ENCODE data around the gene ONECUT3. TPM values are rescaled to one million over a fixed set of nuclear protein-coding genes. Genes with fewer than 3 reads are reported as not detected.

Gene ONECUT3
- total and polyA plus RNA-seq, 2 donors from 2014 or later, result not detected

DNA sequence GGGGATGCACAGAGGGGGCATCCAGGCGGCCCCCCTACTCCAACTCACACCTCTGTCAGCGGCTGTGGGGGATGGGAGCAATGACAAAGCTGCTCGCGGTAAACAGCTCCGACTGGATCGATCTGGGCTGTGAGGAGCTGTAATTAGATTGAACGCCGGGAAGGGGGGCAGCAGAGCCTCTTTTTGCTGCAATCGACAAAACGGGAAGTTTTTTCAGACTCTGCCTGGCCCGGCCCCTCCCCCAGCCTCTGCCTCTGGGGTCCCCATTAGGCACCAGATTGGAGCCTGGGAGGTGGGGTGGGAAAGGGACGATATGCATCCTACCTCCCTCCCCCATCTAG is 16.3 kb downstream of the ONECUT3 start:
- H3K27me3 ChIP-seq (ENCODE audit: control insufficient read depth, insufficient read depth, low read length), result peaks cover 32% of the 10 kb centered on the region
- FAIRE-seq, result no peak

DNA sequence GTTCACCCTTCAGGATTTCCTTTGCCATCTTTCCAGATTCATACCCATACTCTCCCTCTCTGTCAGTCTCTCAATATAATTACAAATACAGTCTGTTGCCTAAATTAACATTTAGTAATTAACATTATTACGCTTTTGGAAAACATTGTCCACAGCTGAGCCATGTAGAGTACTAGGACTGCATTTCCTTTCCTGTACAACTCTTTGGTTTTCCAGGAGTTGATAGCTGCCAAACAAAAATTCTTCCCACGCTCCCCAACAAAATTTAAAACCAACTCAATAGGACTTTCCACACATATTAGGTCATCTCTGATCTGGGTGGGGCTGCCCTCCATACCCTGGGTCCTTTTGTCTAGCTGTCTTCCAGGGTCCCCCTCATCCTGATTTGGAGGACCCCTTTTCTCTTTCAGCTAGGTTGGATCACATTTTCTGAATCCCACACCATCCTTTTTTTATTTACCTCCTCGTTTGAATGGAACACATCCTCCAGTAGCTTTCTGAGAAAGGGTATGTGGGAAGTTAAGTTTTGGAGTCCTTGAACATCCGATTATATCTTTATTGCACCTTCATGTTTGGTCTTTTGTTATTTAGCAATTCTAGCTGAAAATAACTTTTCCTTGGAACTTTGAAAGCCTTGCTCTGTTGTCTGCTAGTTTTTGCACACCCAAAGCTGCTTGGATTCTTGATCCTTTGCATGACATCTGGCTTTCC is 17.7 kb downstream of the ONECUT3 start:
- intact Hi-C loops (cut with DNase I), result no loop called here
- FAIRE-seq, result no peak
- H3K27me3 ChIP-seq (ENCODE audit: control insufficient read depth, insufficient read depth, low read length), result peaks cover 33% of the 10 kb centered on the region

More for the DNA sequence above, 16.3 kb downstream of the ONECUT3 start:
- intact Hi-C loops (cut with DNase I), result loop anchor here (5.0 kb wide), 1 partner anchor 222 kb away; no protein-coding TSS in a partner anchor
- Histone ChIP-seq H3K4me3 (ENCODE audit: low read length in 3 of 3) (no peak overlapping the region), H3K9me3 (ENCODE audit: control insufficient read depth in 2 of 3, insufficient read depth in 1 of 3, low read length in 3 of 3) (peaks cover 0 to 14% (median 6%) of the 10 kb centered on the region in 3 donors), H3K27ac (ENCODE audit: low read depth in 2 of 2, low read length in 2 of 2) (no peak overlapping the region), H3K9ac (ENCODE audit: low read length in 3 of 3) (no peak overlapping the region), H3K4me1 (ENCODE audit: control insufficient read depth in 2 of 3, insufficient read depth in 2 of 3, low read depth in 1 of 3, low read length in 3 of 3) (no peaks in the 10 kb centered on the region), H3K36me3 (ENCODE audit: control insufficient read depth in 2 of 3, insufficient read depth in 3 of 3, low read length in 3 of 3) (no peaks in the 10 kb centered on the region)
- TF ChIP-seq, protein P1, sequence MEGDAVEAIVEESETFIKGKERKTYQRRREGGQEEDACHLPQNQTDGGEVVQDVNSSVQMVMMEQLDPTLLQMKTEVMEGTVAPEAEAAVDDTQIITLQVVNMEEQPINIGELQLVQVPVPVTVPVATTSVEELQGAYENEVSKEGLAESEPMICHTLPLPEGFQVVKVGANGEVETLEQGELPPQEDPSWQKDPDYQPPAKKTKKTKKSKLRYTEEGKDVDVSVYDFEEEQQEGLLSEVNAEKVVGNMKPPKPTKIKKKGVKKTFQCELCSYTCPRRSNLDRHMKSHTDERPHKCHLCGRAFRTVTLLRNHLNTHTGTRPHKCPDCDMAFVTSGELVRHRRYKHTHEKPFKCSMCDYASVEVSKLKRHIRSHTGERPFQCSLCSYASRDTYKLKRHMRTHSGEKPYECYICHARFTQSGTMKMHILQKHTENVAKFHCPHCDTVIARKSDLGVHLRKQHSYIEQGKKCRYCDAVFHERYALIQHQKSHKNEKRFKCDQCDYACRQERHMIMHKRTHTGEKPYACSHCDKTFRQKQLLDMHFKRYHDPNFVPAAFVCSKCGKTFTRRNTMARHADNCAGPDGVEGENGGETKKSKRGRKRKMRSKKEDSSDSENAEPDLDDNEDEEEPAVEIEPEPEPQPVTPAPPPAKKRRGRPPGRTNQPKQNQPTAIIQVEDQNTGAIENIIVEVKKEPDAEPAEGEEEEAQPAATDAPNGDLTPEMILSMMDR (IDR thresholded peaks at IDR 0.05; ENCODE audit: borderline replicate concordance, extremely low read depth, insufficient read depth), result no peak
- no peak for DNase-seq

DNA sequence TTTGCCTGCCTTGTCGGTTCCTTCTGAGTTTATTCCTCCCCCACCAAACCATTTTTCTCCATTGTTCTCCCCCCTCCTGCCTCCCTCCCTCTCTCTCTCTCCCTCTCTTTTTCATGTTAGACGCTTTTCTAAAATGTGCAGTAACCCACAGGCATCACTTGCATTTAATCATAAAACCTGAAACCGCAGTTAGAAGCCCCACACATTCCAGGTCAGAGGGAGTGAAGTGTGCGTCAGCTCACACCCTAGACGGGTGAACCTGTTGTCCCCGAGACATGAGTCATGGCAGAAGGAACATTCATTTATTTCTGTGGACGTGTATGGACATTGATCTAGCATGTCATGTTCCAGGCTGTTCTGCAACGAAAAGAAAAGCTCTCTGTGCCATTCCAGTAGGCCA is 19.9 kb downstream of the ONECUT3 start:
- Histone ChIP-seq H3K4me1 (ENCODE audit: control insufficient read depth in 2 of 3, insufficient read depth in 2 of 3, low read depth in 1 of 3, low read length in 3 of 3) (no peaks in the 10 kb centered on the region), H3K27ac (ENCODE audit: low read depth in 2 of 2, low read length in 2 of 2) (no peak overlapping the region), H3K9me3 (ENCODE audit: control insufficient read depth in 2 of 3, insufficient read depth in 1 of 3, low read length in 3 of 3) (peaks cover 0 to 14% (median 6%) of the 10 kb centered on the region in 3 donors), H3K9ac (ENCODE audit: low read length in 3 of 3) (no peak overlapping the region), H3K36me3 (ENCODE audit: control insufficient read depth in 2 of 3, insufficient read depth in 3 of 3, low read length in 3 of 3) (no peaks in the 10 kb centered on the region), H3K27me3 (ENCODE audit: control insufficient read depth, insufficient read depth, low read length) (peaks cover 31% of the 10 kb centered on the region), H3K4me3 (ENCODE audit: low read length in 3 of 3) (no peak overlapping the region)
- FAIRE-seq, result no peak
- TF ChIP-seq, protein P1 (IDR thresholded peaks at IDR 0.05; ENCODE audit: borderline replicate concordance, extremely low read depth, insufficient read depth), result no peak
- DNase-seq, result peak in 3 of 5 donors; percentile 44 to 79 (median 67)
- intact Hi-C loops (cut with DNase I), result no loop called here

More for the DNA sequence above, 17.7 kb downstream of the ONECUT3 start:
- no peak overlapping the region for H3K27ac ChIP-seq (ENCODE audit: low read depth in 2 of 2, low read length in 2 of 2)
- H3K36me3 ChIP-seq (ENCODE audit: control insufficient read depth in 2 of 3, insufficient read depth in 3 of 3, low read length in 3 of 3), result no peaks in the 10 kb centered on the region
- TF ChIP-seq, protein P1 (IDR thresholded peaks at IDR 0.05; ENCODE audit: borderline replicate concordance, extremely low read depth, insufficient read depth), result no peak
- peaks cover 0 to 14% (median 6%) of the 10 kb centered on the region in 3 donors for H3K9me3 ChIP-seq (ENCODE audit: control insufficient read depth in 2 of 3, insufficient read depth in 1 of 3, low read length in 3 of 3)
- no peak overlapping the region for H3K4me3 ChIP-seq (ENCODE audit: low read length in 3 of 3)
- no peak overlapping the region for H3K9ac ChIP-seq (ENCODE audit: low read length in 3 of 3)
- no peak for DNase-seq
- no peaks in the 10 kb centered on the region for H3K4me1 ChIP-seq (ENCODE audit: control insufficient read depth in 2 of 3, insufficient read depth in 2 of 3, low read depth in 1 of 3, low read length in 3 of 3)
